Upper lobe of right lung (tissue), 1 donor: ENCODE measurements around the gene SREBF1. TPM values are rescaled to one million over a fixed set of nuclear protein-coding genes. Genes with fewer than 3 reads are reported as not detected.

Experiments
- ATAC-seq: fragments of 200-7000 bp; cut with Tn5 transposase; one replicate; pipeline ENCODE4 v1.9.1; 2020; ENCODE audit warnings: mild to moderate bottlenecking, moderate library complexity
- DNase-seq: peaks from one replicate; pipeline ENCODE4 v3.0.0-alpha.2; 2020
- H3K27ac ChIP-seq: fragments of 200-600 bp; one replicate; pipeline ENCODE4 v1.8.0; 2022
- H3K27me3 ChIP-seq: fragments of 200-600 bp; one replicate; pipeline ENCODE4 v1.8.0; 2022; ENCODE audit warnings: mild to moderate bottlenecking
- H3K36me3 ChIP-seq: fragments of 200-600 bp; one replicate; pipeline ENCODE4 v1.8.0; 2022
- H3K4me1 ChIP-seq: fragments of 200-600 bp; one replicate; pipeline ENCODE4 v1.8.0; 2022
- H3K4me3 ChIP-seq: fragments of 200-600 bp; one replicate; pipeline ENCODE4 v1.8.0; 2022; ENCODE audit warnings: mild to moderate bottlenecking
- H3K9me3 ChIP-seq: fragments of 200-600 bp; one replicate; pipeline ENCODE4 v1.8.0; 2022
- CTCF ChIP-seq: fragments of 200-600 bp; IDR thresholded peaks from one replicate; pipeline ENCODE4 v1.8.0; 2022; ENCODE audit warnings: antibody characterized with exemption
- intact Hi-C: fragments of 100-400 bp; cut with DNase I; formaldehyde crosslinking; loops from one replicate; pipeline ENCODE4 v1.11.0; 2022
- total RNA-seq: library from RNA; stranded (reverse); fragmentation: NEBNext Ultra II Directional; extraction: Animal tissue kit (Norgen Biotek cat#: 25700); gene quantifications from one replicate; pipeline ENCODE4 v1.2.1, GENCODE V29; 2021
- donor health status: DM: no; HTN: yes; CAD: no; lungs with severe emphysema.

SREBF1 gene
- total RNA-seq, 1 donor from 2014 or later = 80.8 TPM

- H3K27me3 ChIP-seq = no peaks in the 10 kb centered on the region
- no peaks in the 10 kb centered on the region for H3K4me1 ChIP-seq
- H3K9me3 ChIP-seq = no peaks in the 10 kb centered on the region
- intact Hi-C loops = no loop called here
- no peak for TF ChIP-seq CTCF
- peaks cover 39% of the 10 kb centered on the region for H3K36me3 ChIP-seq
- no peak overlapping the region for H3K27ac ChIP-seq
- no peak overlapping the region for H3K4me3 ChIP-seq
- ATAC-seq (no peak), DNase-seq (no peak)
These were observed 36.2 kb downstream of the SREBF1 start for GRCh38 chr17:17800504-17801021.

GRCh38 chr17:17798573-17799255, 38.1 kb downstream of the SREBF1 start:
- H3K27me3 ChIP-seq = no peaks in the 10 kb centered on the region
- H3K4me3 ChIP-seq = no peak overlapping the region
- no peaks in the 10 kb centered on the region for H3K9me3 ChIP-seq
- no peak overlapping the region for H3K27ac ChIP-seq
- intact Hi-C loops = no loop called here
- no peak for TF ChIP-seq CTCF
- H3K36me3 ChIP-seq = peaks cover 49% of the 10 kb centered on the region
- DNase-seq (no peak), ATAC-seq (no peak)
- no peaks in the 10 kb centered on the region for H3K4me1 ChIP-seq

GRCh38 chr17:17798010-17798556, 38.7 kb downstream of the SREBF1 start:
- intact Hi-C loops = no loop called here
- no peaks in the 10 kb centered on the region for H3K9me3 ChIP-seq
- peaks cover 51% of the 10 kb centered on the region for H3K36me3 ChIP-seq
- H3K27me3 ChIP-seq = no peaks in the 10 kb centered on the region
- H3K4me1 ChIP-seq = peaks cover 3% of the 10 kb centered on the region
- H3K4me3 ChIP-seq = no peak overlapping the region
- ATAC-seq (no peak), DNase-seq (no peak)
- no peak overlapping the region for H3K27ac ChIP-seq
- no peak for TF ChIP-seq CTCF

- peaks cover 11% of the 10 kb centered on the region for H3K4me1 ChIP-seq
- TF ChIP-seq CTCF = no peak
- H3K27ac ChIP-seq = no peak overlapping the region
- no peaks in the 10 kb centered on the region for H3K9me3 ChIP-seq
- H3K4me3 ChIP-seq = no peak overlapping the region
- DNase-seq (no peak), ATAC-seq (no peak)
- intact Hi-C loops = no loop called here
- H3K27me3 ChIP-seq = no peaks in the 10 kb centered on the region
- peaks cover 52% of the 10 kb centered on the region for H3K36me3 ChIP-seq
These were observed 39.5 kb downstream of the SREBF1 start for GRCh38 chr17:17797119-17797809.

- no peak for DNase-seq
These were observed 40.1 kb downstream of the SREBF1 start for GRCh38 chr17:17796787-17797061.

More at GRCh38 chr17:17796787-17797061, 40.1 kb downstream of the SREBF1 start:
- Histone ChIP-seq H3K4me1 (peaks cover 13% of the 10 kb centered on the region), H3K27ac (no peak overlapping the region), H3K9me3 (no peaks in the 10 kb centered on the region), H3K27me3 (no peaks in the 10 kb centered on the region), H3K36me3 (peaks cover 52% of the 10 kb centered on the region), H3K4me3 (no peak overlapping the region)
- ATAC-seq = no peak
- intact Hi-C loops = no loop called here
- TF ChIP-seq CTCF = no peak
